Brain microvascular endothelial cell (primary cell): ENCODE results near the gene EDNRB.

Experiments
- DNase-seq: peaks from one replicate; pipeline ENCODE4 v3.0.0-alpha.2; 2020
- H3K27ac ChIP-seq: fragments of 250-450 bp; sonication (Bioruptor Pico); 2 replicates; pipeline ENCODE4 v1.5.1; 2020; ENCODE audit warnings: mild to moderate bottlenecking, moderate library complexity
- H3K27me3 ChIP-seq: fragments of 250-450 bp; sonication (Bioruptor Pico); replicated peaks from 2 replicates; pipeline ENCODE4 v1.5.1; 2020; ENCODE audit warnings: mild to moderate bottlenecking
- H3K36me3 ChIP-seq: fragments of 250-450 bp; sonication (Bioruptor Pico); replicated peaks from 2 replicates; pipeline ENCODE4 v1.5.1; 2020; ENCODE audit warnings: mild to moderate bottlenecking
- H3K4me3 ChIP-seq: 2 replicates; pipeline ENCODE4 v1.5.1; 2011; ENCODE audit warnings: low read depth, mild to moderate bottlenecking, control low read depth, low read length, moderate library complexity
- in situ Hi-C: cut with HindIII; loops from 2 replicates; pipeline ENCODE4 v1.10.0; 2017; ENCODE audit warnings: low sequenced_read_pairs, low pct_ligation_motif_present
- TF ChIP-seq, protein P1 (sequence below): IDR thresholded peaks from 2 replicates; pipeline ENCODE4 v1.5.1; 2011; ENCODE audit warnings: low read depth, mild to moderate bottlenecking, moderate library complexity, low read length, control low read depth, inconsistent platforms; ENCODE audit errors: missing control alignments

The EDNRB gene

DNA sequence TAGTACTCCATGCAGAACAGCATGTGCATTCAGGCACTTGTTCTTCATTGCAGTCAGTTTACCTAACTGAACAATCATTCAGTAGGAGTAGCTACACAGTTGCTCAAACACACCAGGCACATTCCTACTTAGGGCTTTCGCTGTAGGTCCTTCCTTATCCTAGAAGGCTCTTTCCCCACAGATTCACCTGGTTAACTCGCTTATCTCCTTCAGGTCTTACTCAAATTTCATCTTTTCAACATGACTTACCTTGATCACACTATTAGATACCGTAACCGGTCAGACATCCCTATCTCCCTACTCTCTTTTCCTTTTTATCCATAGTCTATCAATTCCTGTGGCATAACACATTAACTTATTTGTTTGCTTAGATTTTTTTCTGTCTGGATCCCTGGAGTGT lies 14.6 kb downstream of the EDNRB start:
- DNase-seq, result no peak
- TF ChIP-seq, protein P1, sequence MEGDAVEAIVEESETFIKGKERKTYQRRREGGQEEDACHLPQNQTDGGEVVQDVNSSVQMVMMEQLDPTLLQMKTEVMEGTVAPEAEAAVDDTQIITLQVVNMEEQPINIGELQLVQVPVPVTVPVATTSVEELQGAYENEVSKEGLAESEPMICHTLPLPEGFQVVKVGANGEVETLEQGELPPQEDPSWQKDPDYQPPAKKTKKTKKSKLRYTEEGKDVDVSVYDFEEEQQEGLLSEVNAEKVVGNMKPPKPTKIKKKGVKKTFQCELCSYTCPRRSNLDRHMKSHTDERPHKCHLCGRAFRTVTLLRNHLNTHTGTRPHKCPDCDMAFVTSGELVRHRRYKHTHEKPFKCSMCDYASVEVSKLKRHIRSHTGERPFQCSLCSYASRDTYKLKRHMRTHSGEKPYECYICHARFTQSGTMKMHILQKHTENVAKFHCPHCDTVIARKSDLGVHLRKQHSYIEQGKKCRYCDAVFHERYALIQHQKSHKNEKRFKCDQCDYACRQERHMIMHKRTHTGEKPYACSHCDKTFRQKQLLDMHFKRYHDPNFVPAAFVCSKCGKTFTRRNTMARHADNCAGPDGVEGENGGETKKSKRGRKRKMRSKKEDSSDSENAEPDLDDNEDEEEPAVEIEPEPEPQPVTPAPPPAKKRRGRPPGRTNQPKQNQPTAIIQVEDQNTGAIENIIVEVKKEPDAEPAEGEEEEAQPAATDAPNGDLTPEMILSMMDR, result no peak
- Histone ChIP-seq H3K27me3 (no peaks in the 10 kb centered on the region), H3K4me3 (no peak overlapping the region), H3K36me3 (no peaks in the 10 kb centered on the region), H3K27ac (no peak overlapping the region)
- in situ Hi-C loops, result no loop called here

DNA sequence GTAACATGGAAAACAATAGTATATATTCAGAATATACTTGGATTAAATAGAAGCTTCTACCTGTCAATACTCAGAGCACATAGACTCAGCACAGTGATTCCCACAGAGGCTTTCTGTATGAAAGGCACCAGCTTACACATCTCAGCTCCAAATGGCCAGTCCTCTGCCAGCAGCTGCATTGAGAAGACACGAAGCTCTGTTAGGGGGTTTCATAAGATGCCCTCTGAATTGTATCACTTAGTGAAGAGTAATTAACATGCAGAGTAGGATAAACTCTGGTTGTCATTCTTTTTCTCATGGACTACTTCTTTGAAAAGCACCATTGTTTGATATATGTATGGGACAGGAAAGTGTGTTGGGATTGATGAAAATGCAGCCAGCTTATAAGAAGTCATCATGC lies 15.2 kb downstream of the EDNRB start:
- Histone ChIP-seq H3K36me3 (no peaks in the 10 kb centered on the region), H3K4me3 (no peak overlapping the region), H3K27me3 (no peaks in the 10 kb centered on the region), H3K27ac (no peak overlapping the region)
- TF ChIP-seq, protein P1, result no peak
- no peak for DNase-seq
- in situ Hi-C loops, result no loop called here

DNA sequence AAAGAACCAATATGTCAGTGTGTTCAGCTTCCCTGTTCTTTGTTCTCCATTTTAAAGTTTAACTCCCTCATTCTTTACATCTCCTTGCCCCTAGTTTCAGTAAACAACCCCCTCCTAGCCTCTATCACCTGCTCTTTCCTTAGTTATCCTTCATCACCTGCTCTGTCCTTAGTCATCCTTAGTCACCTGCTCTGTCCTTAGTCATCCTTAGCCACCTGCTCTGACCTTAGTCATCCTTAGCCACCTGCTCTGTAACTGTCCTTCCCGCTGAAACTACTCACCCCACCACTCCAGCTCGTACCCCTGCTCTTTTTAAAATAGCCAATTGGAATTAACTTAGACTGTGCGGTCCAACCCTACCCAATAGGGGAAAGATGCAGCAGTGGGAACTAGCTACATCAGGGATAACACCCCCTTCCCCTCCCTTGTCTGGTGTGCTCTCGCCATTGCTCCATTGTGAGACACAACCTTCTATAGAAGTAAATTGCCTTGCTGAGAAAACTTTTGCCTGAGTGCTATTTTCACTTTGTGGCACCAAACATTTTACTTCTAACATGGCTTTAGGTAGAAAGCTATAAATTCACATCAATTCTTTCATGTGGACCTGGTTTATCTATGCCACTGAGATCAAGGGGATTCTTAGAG lies 16.2 kb downstream of the EDNRB start:
- Histone ChIP-seq H3K27me3 (no peaks in the 10 kb centered on the region), H3K36me3 (no peaks in the 10 kb centered on the region), H3K27ac (no peak overlapping the region), H3K4me3 (no peak overlapping the region)
- no peak for DNase-seq
- TF ChIP-seq, protein P1, result no peak
- in situ Hi-C loops, result no loop called here

DNA sequence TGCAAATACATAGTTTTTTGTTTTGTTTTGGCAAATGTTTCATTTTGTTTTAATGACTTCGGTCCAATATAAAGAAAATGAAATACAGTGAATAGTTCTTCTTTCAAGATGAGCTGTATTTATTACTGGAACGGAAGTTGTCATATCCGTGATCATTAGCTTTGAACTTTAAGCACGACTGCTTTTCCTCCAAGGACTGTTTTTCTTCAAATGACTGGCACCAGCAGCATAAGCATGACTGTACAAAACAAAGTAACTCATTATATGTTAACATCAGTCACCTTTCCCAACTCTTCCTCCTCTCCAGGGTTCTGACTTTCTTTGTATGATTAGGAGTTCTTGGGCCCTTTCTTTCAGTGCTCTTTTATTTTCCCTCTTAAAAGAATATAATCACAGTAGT lies 20.5 kb downstream of the EDNRB start:
- DNase-seq, result no peak
- H3K27ac ChIP-seq, result no peak overlapping the region
- TF ChIP-seq, protein P1, result no peak
- H3K36me3 ChIP-seq, result no peaks in the 10 kb centered on the region
- no peak overlapping the region for H3K4me3 ChIP-seq
- in situ Hi-C loops, result no loop called here
- no peaks in the 10 kb centered on the region for H3K27me3 ChIP-seq

DNA sequence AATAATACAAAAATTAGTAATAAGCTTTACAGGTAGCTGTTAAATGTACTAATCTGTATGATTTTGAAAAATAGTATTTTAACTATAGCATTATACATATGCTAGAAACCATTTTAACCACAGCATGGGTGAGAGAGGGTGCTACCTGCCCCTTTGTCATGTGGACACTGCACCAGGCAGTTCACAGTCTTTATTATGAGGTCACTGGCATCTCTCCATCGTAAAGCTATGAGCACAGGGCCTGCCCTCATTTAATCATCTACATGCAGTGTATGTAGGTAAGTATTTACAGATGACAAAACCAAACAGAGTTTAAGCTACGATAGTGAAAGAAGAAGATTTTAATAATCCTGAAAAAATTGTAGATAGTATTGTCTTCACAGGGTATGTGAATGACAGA lies 21.7 kb downstream of the EDNRB start:
- in situ Hi-C loops, result no loop called here
- no peaks in the 10 kb centered on the region for H3K27me3 ChIP-seq
- DNase-seq, result no peak
- no peaks in the 10 kb centered on the region for H3K36me3 ChIP-seq
- TF ChIP-seq, protein P1, result no peak
- no peak overlapping the region for H3K4me3 ChIP-seq
- no peak overlapping the region for H3K27ac ChIP-seq

DNA sequence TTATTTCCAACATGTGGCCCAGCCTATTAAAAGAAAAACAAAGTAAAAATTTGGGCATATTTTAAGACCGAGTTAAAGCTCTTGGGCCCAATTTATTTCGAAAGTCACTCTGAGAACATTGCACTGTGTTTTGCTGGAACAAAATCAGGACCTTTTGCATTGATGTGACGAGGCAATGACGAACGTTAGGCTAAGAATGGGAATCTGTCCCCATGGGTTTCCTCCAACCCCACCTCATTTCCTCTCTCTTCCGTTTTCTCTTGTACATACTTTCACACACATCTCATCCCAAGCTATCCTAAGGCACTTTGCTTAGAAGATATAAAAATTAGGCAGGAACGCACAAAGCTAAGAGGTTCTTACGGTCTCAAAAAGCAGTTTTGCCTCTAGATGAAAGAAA lies 22.1 kb downstream of the EDNRB start:
- H3K27ac ChIP-seq, result no peak overlapping the region
- H3K36me3 ChIP-seq, result no peaks in the 10 kb centered on the region
- no peaks in the 10 kb centered on the region for H3K27me3 ChIP-seq
- peak; percentile 30 for DNase-seq
- in situ Hi-C loops, result no loop called here
- no peak overlapping the region for H3K4me3 ChIP-seq
- TF ChIP-seq, protein P1, result no peak
